Right cardiac atrium (tissue), 5 donors: ENCODE data around the gene MLXIP. TPM values are rescaled to one million over a fixed set of nuclear protein-coding genes. Genes with fewer than 3 reads are reported as not detected.
"Not testable (repeated sequence)": the region's sequence is repeated elsewhere in the genome, so short reads cannot be mapped to it uniquely, and the experiment has no call there.

Experiments used
- ATAC-seq, 2 donors: fragments of 200-7000 bp; cut with Tn5 transposase; one replicate each; pipeline versions ENCODE4 v1.8.0 to v1.9.1; 2020; ENCODE audit warnings: moderate library complexity in 2 of 2, mild to moderate bottlenecking in 1 of 2
- DNase-seq, 3 donors: peaks; one replicate each; pipeline ENCODE4 v3.0.0-alpha.2; 2020
- H3K27ac ChIP-seq: one replicate; pipeline ENCODE4 v1.5.1; 2013; ENCODE audit warnings: mild to moderate bottlenecking, low read length, control low read depth, moderate library complexity
- H3K27me3 ChIP-seq: one replicate; pipeline ENCODE4 v1.6.1; 2013; ENCODE audit not compliant: control insufficient read depth, insufficient read depth
- H3K4me1 ChIP-seq: one replicate; pipeline ENCODE4 v1.6.1; 2013; ENCODE audit warnings: low read length; ENCODE audit not compliant: control insufficient read depth, insufficient read depth
- H3K4me3 ChIP-seq: one replicate; pipeline ENCODE4 v1.5.1; 2013; ENCODE audit warnings: low read length, control low read depth
- H3K9me3 ChIP-seq: one replicate; pipeline ENCODE4 v1.6.1; 2013; ENCODE audit warnings: low read length; ENCODE audit not compliant: control insufficient read depth
- WGBS: extraction: QIAGEN DNeasy Blood & Tissue Kit; methylation state at CpG from one replicate; pipeline ENCODE4 v1.1.7; 2013; 5-methylcytosine and 5-hydroxymethylcytosine counted together
- intact Hi-C, 4 donors: fragments of 100-400 bp; cut with DNase I; formaldehyde crosslinking; loops; one replicate each; pipeline versions ENCODE4 v1.11.0 to v1.14.0; 2022 to 2023
- polyA plus RNA-seq: library from polyadenylated mRNA; stranded (reverse); fragments of 200-250 nt; gene quantifications from one replicate; pipeline ENCODE4 v1.2.3, GENCODE V29; 2013
- total RNA-seq, 4 donors: library from RNA; stranded (reverse); fragmentation: NEBNext Ultra II Directional; extraction: Animal tissue kit (Norgen Biotek cat#: 25700); gene quantifications; one replicate each; pipeline ENCODE4 v1.2.1, GENCODE V29; 2021
- donor health status: healthy with polysubstance abuse.
- donor health status: DM: no; HTN: yes; CAD: no.
- donor health status: DM: no; HTN: no; CAD: no.
- donor health status: DM: no; HTN: yes; CAD: no; lungs with severe emphysema.
- donor health status: DM: yes; HTN: yes; CAD: no.

MLXIP gene
- total and polyA plus RNA-seq, 5 donors, result 26.4 to 36.0 (median 33.7) TPM

- no peak for ATAC-seq
- no peak for DNase-seq
- no peak overlapping the region for H3K4me3 ChIP-seq
- H3K9me3 ChIP-seq, result no peaks in the 10 kb centered on the region
- WGBS, result 92% methylated on average over 27 of the region's 27 CpGs
- no peaks in the 10 kb centered on the region for H3K4me1 ChIP-seq
- H3K27ac ChIP-seq, result no peak overlapping the region
- H3K27me3 ChIP-seq, result no peaks in the 10 kb centered on the region
- intact Hi-C loops, result loop anchor here (1.0 to 5.0 kb wide), 4 partner anchors 67 to 72 kb away; no protein-coding TSS in a partner anchor
Observed at GRCh38 chr12:122054842-122055520, 23.6 kb upstream of the MLXIP start.

GRCh38 chr12:122056406-122056805, 22.1 kb upstream of the MLXIP start:
- not testable (repeated sequence) for ATAC-seq, H3K9me3 ChIP-seq, H3K4me1 ChIP-seq, H3K27me3 ChIP-seq, H3K4me3 ChIP-seq, H3K27ac ChIP-seq, DNase-seq
- intact Hi-C loops, result loop anchor here in 2 of 4 donors (5.0 kb wide), 2 partner anchors 66 to 71 kb away; no protein-coding TSS in a partner anchor
- WGBS, result 97% methylated on average over 7 of the region's 7 CpGs

- ATAC-seq (no peak), DNase-seq (no peak)
- no peak overlapping the region for H3K27ac ChIP-seq
- intact Hi-C loops, result loop anchor here in 2 of 4 donors (5.0 kb wide), 2 partner anchors 65 to 70 kb away; no protein-coding TSS in a partner anchor
- H3K4me1 ChIP-seq, result no peaks in the 10 kb centered on the region
- 93% methylated on average over 11 of the region's 11 CpGs for WGBS
- H3K27me3 ChIP-seq, result no peaks in the 10 kb centered on the region
- H3K9me3 ChIP-seq, result no peaks in the 10 kb centered on the region
- no peak overlapping the region for H3K4me3 ChIP-seq
Observed at GRCh38 chr12:122057007-122057735, 21.4 kb upstream of the MLXIP start.

GRCh38 chr12:122057769-122058168, 20.8 kb upstream of the MLXIP start:
- Histone ChIP-seq H3K9me3 (no peaks in the 10 kb centered on the region), H3K4me3 (no peak overlapping the region), H3K4me1 (peaks cover 2% of the 10 kb centered on the region), H3K27me3 (no peaks in the 10 kb centered on the region), H3K27ac (no peak overlapping the region)
- intact Hi-C loops, result loop anchor here in 2 of 4 donors (5.0 kb wide), 2 partner anchors 65 to 70 kb away; no protein-coding TSS in a partner anchor
- whole genome bisulfite sequencing, result 94% methylated on average over 3 of the region's 3 CpGs
- DNase-seq, result peak in 1 of 3 donors; percentile 14
- ATAC-seq, result no peak

DNA sequence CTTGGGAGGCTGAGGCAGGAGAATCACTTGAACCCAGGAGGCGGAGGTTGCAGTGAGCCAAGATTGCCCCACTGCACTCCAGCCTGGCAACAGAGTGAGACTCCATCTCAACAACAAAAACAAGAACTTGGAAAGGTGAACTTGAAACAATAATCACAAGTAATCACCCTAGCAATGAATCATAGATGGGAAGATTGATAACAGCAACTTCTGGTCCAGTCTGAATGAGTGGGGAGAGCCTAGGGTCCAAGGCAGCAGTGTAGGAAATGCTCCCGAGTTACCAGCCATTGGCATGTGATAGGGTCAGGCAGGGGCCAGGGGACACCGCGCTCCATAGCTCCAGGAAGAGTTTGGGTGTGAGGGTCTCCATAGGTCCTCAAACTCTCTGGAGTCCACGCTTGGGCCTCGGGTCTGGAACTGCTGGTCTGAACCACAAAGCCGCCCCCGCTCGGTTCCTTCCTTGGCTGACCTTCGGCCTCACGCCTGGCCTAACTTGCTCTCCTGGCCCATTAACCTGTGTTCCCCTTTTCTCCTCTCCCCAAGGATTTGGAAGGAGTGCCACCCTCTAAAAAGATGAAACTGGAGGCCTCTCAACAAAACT, 19.9 kb upstream of the MLXIP start:
- no peak for ATAC-seq
- WGBS, result 93% methylated on average over 11 of the region's 11 CpGs
- no peak for DNase-seq
- no peaks in the 10 kb centered on the region for H3K27me3 ChIP-seq
- no peak overlapping the region for H3K4me3 ChIP-seq
- H3K27ac ChIP-seq, result no peak overlapping the region
- H3K4me1 ChIP-seq, result peaks cover 7% of the 10 kb centered on the region
- intact Hi-C loops, result loop anchor here in 2 of 4 donors (5.0 kb wide), 2 partner anchors 64 to 69 kb away; no protein-coding TSS in a partner anchor
- no peaks in the 10 kb centered on the region for H3K9me3 ChIP-seq

GRCh38 chr12:122059203-122059960, 19.2 kb upstream of the MLXIP start:
- 88% methylated on average over 28 of the region's 28 CpGs for WGBS
- Histone ChIP-seq H3K9me3 (no peaks in the 10 kb centered on the region), H3K27me3 (no peaks in the 10 kb centered on the region), H3K4me1 (peaks cover 10% of the 10 kb centered on the region), H3K4me3 (no peak overlapping the region), H3K27ac (no peak overlapping the region)
- DNase-seq (no peak), ATAC-seq (no peak)
- intact Hi-C loops, result loop anchor here in 2 of 4 donors (5.0 kb wide), 2 partner anchors 63 to 68 kb away; no protein-coding TSS in a partner anchor

GRCh38 chr12:122060081-122060501, 18.5 kb upstream of the MLXIP start:
- no peak for ATAC-seq
- 42% methylated on average over 22 of the region's 22 CpGs for WGBS
- no peak overlapping the region for H3K27ac ChIP-seq
- H3K4me1 ChIP-seq, result peaks cover 15% of the 10 kb centered on the region
- H3K27me3 ChIP-seq, result no peaks in the 10 kb centered on the region
- DNase-seq, result peak in 2 of 3 donors; percentile 75 to 80
- intact Hi-C loops, result no loop called here
- H3K9me3 ChIP-seq, result no peaks in the 10 kb centered on the region
- H3K4me3 ChIP-seq, result no peak overlapping the region

- Histone ChIP-seq H3K27ac (no peak overlapping the region), H3K4me3 (no peak overlapping the region), H3K4me1 (peaks cover 18% of the 10 kb centered on the region), H3K9me3 (no peaks in the 10 kb centered on the region), H3K27me3 (no peaks in the 10 kb centered on the region)
- WGBS, result 87% methylated on average over 23 of the region's 23 CpGs
- intact Hi-C loops, result no loop called here
- DNase-seq (peak in 2 of 3 donors; percentile 63), ATAC-seq (no peak)
Observed at GRCh38 chr12:122061253-122061652, 17.3 kb upstream of the MLXIP start.

GRCh38 chr12:122062832-122063693, 15.5 kb upstream of the MLXIP start:
- H3K27ac ChIP-seq, result peak overlapping the region; percentile 81
- ATAC-seq, result peak; percentile 82
- 31% methylated on average over 19 of the region's 19 CpGs for WGBS
- peaks cover 18% of the 10 kb centered on the region for H3K4me1 ChIP-seq
- no peak overlapping the region for H3K4me3 ChIP-seq
- no peaks in the 10 kb centered on the region for H3K27me3 ChIP-seq
- no peaks in the 10 kb centered on the region for H3K9me3 ChIP-seq
- DNase-seq, result peak; percentile 66 to 83 (median 80)
- intact Hi-C loops, result no loop called here

DNA sequence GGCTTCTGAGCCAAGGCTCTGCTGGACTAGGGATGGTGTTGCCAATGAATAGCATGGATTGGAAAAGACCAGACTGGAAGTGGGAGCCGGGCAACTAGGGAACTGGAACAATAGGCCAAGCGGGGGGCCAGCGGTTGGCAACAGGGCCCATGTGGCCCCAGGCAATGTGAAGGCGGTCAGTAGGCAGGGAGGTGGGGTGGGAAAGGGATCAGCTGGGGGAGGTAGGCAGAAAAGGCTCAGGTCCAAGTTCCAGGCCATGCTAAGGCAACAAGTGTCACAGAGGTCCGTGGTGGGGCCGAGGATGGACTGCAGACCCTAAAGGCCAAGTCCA, 14.9 kb upstream of the MLXIP start:
- Histone ChIP-seq H3K4me3 (no peak overlapping the region), H3K4me1 (peaks cover 18% of the 10 kb centered on the region), H3K27ac (peak overlapping the region; percentile 81), H3K9me3 (no peaks in the 10 kb centered on the region), H3K27me3 (no peaks in the 10 kb centered on the region)
- intact Hi-C loops, result no loop called here
- DNase-seq (peak in 2 of 3 donors; percentile 58 to 69), ATAC-seq (peak; percentile 3)
- 53% methylated on average over 6 of the region's 6 CpGs for WGBS
